ENCODE results near the gene VPS13D.

DNA sequence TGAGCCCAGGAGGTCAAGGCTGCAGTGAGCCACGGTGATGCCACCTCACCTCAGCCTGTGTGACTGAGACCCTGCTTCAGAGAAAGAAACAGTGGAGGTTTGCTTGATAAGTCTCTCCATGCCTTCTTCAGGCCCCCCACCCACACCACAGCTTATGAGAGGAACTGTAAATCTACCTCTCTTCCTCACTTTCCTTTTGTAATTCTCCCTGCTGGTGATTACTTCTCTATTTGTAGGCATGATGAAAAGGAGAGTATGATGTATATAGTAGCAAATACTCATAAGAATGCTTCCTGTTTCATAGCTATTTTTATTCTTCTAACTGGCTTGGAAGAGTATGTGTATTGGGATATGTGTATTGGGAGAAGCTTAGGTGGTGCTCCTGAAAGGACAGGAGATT is 186.3 kb downstream of the VPS13D start:
- TF ChIP-seq CHD2 (IDR thresholded peaks at IDR 0.05; ENCODE audit: low read length, partially characterized antibody) (no peak), TEAD4 (IDR thresholded peaks at IDR 0.05; ENCODE audit: borderline replicate concordance, insufficient read depth) (no peak), RCOR1 (IDR thresholded peaks at IDR 0.05; ENCODE audit: low read length) (no peak), EZH2phosphoT487 (IDR thresholded peaks at IDR 0.05; ENCODE audit: borderline replicate concordance, low read depth) (no peak), JUND (IDR thresholded peaks at IDR 0.05) (no peak), POLR2AphosphoS5 (IDR thresholded peaks at IDR 0.05; ENCODE audit: low read depth, low read length) (no peak), EP300 (IDR thresholded peaks at IDR 0.05; ENCODE audit: borderline replicate concordance in 1 of 2, low read depth in 1 of 2, low read length in 1 of 2) (no peak)
- TF ChIP-seq, protein P1, sequence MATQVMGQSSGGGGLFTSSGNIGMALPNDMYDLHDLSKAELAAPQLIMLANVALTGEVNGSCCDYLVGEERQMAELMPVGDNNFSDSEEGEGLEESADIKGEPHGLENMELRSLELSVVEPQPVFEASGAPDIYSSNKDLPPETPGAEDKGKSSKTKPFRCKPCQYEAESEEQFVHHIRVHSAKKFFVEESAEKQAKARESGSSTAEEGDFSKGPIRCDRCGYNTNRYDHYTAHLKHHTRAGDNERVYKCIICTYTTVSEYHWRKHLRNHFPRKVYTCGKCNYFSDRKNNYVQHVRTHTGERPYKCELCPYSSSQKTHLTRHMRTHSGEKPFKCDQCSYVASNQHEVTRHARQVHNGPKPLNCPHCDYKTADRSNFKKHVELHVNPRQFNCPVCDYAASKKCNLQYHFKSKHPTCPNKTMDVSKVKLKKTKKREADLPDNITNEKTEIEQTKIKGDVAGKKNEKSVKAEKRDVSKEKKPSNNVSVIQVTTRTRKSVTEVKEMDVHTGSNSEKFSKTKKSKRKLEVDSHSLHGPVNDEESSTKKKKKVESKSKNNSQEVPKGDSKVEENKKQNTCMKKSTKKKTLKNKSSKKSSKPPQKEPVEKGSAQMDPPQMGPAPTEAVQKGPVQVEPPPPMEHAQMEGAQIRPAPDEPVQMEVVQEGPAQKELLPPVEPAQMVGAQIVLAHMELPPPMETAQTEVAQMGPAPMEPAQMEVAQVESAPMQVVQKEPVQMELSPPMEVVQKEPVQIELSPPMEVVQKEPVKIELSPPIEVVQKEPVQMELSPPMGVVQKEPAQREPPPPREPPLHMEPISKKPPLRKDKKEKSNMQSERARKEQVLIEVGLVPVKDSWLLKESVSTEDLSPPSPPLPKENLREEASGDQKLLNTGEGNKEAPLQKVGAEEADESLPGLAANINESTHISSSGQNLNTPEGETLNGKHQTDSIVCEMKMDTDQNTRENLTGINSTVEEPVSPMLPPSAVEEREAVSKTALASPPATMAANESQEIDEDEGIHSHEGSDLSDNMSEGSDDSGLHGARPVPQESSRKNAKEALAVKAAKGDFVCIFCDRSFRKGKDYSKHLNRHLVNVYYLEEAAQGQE (IDR thresholded peaks at IDR 0.05; ENCODE audit: low read depth, low read length), result no peak
- TF ChIP-seq, protein P2, sequence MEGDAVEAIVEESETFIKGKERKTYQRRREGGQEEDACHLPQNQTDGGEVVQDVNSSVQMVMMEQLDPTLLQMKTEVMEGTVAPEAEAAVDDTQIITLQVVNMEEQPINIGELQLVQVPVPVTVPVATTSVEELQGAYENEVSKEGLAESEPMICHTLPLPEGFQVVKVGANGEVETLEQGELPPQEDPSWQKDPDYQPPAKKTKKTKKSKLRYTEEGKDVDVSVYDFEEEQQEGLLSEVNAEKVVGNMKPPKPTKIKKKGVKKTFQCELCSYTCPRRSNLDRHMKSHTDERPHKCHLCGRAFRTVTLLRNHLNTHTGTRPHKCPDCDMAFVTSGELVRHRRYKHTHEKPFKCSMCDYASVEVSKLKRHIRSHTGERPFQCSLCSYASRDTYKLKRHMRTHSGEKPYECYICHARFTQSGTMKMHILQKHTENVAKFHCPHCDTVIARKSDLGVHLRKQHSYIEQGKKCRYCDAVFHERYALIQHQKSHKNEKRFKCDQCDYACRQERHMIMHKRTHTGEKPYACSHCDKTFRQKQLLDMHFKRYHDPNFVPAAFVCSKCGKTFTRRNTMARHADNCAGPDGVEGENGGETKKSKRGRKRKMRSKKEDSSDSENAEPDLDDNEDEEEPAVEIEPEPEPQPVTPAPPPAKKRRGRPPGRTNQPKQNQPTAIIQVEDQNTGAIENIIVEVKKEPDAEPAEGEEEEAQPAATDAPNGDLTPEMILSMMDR (IDR thresholded peaks at IDR 0.05), result no peak

Data from SK-N-SH (cell line).